OCI-LY7 (cell line): ENCODE data around the gene RNF115.
"Not testable (repeated sequence)": the region's sequence is repeated elsewhere in the genome, so short reads cannot be mapped to it uniquely, and the experiment has no call there.

Source experiments
- EZH2phosphoT487 ChIP-seq: fragments of 200-600 bp; sonication (generic); IDR thresholded peaks from 2 replicates; pipeline ENCODE4 v1.6.1; 2018; ENCODE audit warnings: low read depth, borderline replicate concordance, mild to moderate bottlenecking, mixed run types, antibody characterized with exemption, low read length, moderate library complexity, mixed read lengths
- TF ChIP-seq, protein P1 (sequence below): fragments of 200-600 bp; sonication (generic); conservative IDR thresholded peaks from 2 replicates; pipeline ENCODE4 v1.5.1; 2014; ENCODE audit warnings: mild to moderate bottlenecking, antibody characterized with exemption, low read length, moderate library complexity, mixed read lengths

DNA sequence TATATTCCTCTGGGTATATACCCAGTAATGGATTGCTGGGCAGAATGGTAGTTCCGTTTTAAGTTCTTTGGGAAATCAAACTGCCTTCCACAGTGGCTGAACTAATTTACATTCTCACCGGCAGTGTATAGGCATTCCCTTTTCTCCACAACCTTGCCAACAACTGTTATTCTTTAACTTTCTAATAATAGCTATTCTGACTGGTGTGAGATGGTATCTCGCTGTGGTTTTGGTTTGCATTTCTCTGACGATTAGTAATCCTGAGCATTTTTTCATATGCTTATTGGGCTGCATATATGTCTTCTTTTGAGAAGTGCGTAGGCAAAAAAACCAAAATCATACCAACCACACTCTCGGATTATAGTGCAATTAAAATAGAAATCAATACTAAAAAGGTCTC lies 5.8 kb downstream of the RNF115 start:
- TF ChIP-seq, protein P1, sequence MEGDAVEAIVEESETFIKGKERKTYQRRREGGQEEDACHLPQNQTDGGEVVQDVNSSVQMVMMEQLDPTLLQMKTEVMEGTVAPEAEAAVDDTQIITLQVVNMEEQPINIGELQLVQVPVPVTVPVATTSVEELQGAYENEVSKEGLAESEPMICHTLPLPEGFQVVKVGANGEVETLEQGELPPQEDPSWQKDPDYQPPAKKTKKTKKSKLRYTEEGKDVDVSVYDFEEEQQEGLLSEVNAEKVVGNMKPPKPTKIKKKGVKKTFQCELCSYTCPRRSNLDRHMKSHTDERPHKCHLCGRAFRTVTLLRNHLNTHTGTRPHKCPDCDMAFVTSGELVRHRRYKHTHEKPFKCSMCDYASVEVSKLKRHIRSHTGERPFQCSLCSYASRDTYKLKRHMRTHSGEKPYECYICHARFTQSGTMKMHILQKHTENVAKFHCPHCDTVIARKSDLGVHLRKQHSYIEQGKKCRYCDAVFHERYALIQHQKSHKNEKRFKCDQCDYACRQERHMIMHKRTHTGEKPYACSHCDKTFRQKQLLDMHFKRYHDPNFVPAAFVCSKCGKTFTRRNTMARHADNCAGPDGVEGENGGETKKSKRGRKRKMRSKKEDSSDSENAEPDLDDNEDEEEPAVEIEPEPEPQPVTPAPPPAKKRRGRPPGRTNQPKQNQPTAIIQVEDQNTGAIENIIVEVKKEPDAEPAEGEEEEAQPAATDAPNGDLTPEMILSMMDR = not testable (repeated sequence)
- not testable (repeated sequence) for TF ChIP-seq EZH2phosphoT487
